RPMI7951 (cell line): ENCODE results near the gene HORMAD2. TPM values are rescaled to one million over a fixed set of nuclear protein-coding genes. Genes with fewer than 3 reads are reported as not detected.
A peak's percentile ranks its signal among the peaks of the same experiment; 100 is the strongest.

Experiments
- DNase-seq: peaks from one replicate; pipeline ENCODE4 v3.0.0-alpha.2; 2012; ENCODE audit warnings: low read depth
- total RNA-seq: library from RNA; depleted of rRNA; stranded (reverse); fragments of >200 nt; shearing (Covaris generic); gene quantifications from 2 replicates; pipeline ENCODE4 v1.2.3, GENCODE V29; 2014; rRNA removed

HORMAD2 gene, protein sequence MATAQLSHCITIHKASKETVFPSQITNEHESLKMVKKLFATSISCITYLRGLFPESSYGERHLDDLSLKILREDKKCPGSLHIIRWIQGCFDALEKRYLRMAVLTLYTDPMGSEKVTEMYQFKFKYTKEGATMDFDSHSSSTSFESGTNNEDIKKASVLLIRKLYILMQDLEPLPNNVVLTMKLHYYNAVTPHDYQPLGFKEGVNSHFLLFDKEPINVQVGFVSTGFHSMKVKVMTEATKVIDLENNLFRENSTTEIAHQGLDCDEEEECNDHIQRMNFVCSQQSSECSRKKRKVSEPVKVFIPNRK
- total RNA-seq: not detected in 2 replicates

DNA sequence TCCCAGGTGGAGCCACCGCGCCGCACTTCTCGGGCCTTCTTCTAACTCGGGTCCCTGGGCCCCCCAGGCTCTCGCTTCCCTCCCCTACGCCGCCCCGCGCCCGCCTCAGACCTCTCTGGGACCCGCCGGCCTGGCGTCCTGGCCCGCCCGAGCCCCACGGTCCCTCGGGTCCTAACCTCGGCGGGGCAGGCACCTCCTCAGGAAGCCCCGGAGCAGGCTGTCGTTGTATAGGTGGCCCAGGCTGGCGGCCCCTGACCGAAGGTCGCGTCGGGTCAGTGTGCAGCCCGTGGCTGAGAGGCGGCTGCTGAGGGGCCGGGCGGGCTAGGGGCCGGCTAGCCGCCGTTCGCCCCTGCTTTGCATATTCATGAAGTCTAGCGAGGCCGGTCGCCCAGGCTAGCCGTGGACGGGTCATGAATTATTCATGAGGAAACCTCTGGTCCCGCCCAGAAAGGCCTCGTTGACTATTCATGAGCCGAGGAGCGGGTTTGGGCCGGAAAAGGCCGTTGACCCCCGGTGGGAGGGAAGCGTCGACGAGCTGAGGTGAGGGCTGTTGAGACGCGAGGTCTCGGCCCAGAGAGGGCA lies at the start of gene HORMAD2:
Gene HORMAD2, plus strand, starts transcription at position 513 of the 582 bp plus-strand sequence. CDS start 13,489 bp downstream, outside the sequence.
- no peak for DNase-seq

DNA sequence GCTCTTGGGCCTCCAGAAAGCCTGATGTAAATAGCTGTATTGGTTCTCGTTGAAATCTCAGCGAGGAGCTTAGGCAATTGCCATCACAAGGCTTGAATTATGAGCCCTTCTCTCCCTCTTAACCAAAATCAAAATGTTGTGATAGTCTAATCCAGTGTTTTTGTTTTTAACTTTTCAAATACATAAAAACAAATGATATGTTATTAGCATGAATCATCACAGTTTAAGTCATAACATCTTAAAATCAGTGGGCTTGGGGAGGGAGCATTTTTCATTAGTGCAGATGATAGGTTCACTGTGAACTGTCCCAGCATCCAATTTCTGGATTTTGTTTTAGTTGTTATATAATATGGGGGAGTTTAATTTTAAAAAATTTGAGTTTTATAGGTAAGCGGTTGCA lies 48.9 kb upstream of the HORMAD2 start:
- no peak for DNase-seq

DNA sequence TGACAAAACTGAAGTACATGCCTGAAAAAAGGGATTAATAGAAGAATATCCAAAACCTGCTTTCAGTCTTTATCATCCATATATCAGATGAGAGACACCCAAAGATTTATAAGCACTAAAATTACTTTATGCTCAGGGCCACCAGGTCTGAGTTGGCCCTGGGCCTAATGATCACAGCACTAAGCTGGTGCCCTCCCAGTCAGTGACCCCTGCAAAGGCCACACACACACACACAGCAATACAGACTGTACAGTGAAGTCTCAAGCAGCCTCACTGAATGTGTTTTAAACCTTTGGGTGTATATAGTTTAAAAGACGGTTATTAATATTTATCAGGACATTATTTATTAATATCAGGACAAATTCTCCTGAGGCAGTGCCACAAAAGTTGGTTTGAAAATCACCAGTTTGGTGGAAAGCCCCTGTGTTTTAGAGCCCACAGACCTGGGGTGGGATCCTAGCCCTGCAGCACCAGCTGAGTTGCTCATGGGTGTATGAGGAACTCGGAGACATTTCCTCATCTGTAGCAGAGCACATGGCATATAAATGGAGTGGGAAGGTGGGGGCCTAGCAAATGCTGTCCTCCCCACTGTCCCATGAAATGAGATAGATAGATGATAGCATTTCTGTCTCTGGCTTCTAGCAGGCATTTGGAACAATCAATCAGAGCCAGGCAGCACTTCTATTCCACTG lies 48.4 kb upstream of the HORMAD2 start:
- no peak for DNase-seq

DNA sequence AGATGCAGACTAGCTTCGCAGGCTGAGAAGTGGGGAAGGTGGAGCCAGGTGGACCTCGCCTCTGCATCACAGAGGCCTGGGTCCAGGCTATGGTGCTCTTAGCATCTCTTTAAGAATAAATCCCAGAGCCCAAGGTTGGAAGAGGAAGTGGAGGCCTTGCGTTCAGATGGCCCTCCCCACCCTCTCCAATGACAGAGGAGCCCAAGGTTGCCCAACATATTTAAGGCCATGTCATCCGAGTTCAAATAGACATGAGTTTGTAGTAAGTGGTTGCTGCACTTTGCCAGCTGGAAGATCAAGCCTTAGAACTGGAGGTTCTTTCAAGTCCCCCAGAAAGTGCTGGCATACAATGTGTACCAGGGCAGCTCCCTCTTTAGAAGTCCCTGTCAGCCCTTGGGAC lies 47.1 kb upstream of the HORMAD2 start:
- no peak for DNase-seq

DNA sequence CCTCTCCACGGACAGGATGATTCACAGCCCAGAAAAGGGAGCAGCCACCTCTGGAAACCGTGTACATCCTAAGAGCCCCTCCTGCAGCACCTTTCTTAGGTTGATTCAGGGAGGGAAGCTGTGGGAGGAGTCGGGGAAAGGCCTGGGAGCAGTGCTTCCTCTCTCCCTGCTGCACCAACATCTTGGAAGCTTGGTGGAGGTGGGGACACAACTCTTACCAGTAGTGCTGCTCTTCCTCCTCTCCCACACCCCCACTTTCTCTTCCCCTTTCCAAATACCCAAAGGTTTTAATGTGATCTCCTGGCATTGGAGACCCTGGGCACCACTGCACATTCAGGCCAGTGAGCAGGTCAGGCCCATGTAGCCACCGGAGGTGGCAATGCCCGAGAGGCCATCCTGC lies 46.4 kb upstream of the HORMAD2 start:
- no peak for DNase-seq

DNA sequence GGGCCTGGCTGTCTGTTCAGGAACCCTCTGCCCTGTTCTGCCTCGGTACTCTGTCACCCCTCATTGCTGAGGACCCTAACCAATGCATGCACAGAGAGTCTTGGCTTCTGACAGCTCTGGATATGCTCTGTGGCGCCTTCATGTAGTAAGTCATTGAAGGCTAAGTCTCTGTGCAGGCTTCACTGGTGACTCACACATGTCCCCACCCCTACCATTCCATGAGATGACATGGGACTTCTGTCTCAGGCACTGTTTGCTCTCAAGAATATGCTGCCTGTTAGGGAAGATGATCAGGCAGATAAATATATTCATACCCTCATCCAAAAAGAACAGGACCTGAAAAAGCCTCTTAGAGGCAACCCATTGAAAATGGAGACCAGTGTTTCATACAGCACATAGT lies 43.6 kb upstream of the HORMAD2 start:
- peak; percentile 8 for DNase-seq

DNA sequence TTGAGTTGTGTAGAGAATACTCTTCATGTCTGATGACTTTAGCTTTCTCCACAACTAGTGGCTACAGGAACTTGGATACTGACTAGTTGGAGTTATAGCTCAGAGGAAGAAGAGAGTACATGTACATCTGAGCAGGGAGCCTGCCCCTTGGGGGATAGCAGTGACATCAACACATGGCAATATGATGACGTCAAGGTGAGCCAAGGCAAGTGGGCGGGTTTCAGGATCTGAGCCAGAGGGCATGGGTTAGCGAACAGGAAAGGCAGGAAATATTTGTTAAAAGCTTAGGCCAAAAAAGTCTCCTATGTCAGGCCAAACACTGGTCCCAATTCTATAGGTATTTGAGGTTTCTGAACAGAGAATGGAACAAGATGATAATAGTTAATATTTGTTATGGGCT lies 42.0 kb upstream of the HORMAD2 start:
- no peak for DNase-seq

DNA sequence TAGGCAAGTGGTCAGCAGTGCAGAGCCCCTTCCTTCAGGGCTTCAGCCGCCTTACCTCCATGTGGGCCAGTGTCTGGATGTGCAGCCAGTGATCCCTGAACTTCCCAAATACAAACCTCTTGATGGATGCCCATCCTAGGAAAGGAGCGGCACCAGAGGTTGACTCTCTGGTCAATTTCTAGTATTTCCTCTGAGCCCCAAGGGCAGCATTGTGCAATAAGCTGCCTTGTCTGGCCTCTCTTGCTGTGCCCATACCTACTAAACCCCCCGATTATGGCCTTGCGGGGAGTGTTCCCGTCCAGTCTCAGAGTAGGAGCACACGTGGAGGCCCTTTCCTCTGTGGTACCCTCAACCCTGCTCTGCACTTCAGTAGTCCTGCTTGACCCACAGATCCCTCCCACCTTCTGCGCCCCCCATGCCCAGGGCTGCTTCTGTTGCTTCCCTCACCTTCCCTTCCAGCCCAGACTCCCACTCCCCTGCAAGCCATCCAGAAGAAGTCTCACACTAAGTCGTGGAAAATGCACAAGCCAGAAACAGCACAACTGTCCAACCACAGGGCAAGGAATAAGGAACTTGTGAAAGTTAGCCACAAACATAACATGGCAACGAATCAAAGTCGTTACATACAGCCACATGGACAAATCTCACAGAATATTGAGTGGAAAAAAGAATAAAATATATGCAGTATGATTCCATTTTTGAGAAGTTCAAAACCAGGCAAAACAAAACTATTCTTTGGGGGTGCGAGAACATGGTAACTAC lies 39.6 kb upstream of the HORMAD2 start:
- DNase-seq: no peak

DNA sequence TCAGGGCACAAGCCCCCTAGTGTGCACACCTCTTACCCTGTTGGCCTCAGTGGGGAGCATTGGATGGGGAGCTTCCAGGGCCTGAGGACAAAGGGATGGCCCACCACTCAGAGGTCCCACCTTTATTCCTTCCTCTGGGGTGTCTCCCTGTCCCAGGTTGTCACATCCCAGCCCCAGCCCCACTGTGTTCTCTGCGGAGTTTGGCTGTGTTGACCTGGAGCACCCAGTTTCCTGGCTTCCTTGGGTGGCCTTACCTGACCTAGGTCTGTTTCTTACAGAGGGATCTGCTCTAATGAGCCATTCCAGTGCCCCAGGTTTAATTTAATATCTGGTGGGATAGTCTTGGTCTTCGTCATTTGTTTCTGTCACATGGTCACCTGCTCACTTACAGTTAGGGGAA lies 38.8 kb upstream of the HORMAD2 start:
- no peak for DNase-seq

DNA sequence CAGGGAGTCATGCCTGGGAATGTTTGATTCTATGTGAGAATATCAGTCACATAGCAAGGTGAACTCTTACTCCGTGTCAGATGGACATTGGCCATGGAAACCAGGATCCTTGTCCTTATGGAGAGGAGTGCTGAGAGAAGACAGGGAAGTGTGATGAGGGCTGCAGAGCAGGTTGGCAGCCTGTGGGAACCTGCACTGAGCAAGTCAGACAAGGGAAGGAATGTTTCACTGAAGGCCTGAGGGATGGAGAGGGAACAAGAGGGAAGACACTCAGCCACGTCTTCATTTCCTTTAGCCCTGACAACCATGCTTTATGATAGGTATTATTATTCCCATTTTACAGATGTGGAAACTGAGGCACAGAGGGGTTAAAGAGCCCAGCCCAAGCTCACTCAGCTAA lies 38.4 kb upstream of the HORMAD2 start:
- no peak for DNase-seq

DNA sequence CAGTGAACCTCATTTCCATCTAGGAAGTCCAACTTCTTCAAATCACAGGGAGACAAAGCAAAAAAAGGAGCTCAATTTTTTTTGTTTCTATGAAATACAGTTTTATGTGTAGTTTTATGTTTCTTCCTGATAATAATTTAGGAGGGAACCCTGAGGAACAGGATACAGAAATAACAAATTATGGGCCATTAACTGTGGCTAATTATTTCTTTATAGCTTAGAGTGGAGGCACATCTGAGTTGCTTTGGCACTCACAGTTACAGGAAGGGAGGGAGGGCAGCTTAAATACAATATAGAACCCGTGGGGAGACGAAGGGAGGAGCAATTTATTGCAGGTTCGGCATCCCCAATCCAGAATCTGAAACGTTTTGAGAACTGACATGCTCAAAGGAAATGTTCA lies 37.1 kb upstream of the HORMAD2 start:
- DNase-seq: no peak

DNA sequence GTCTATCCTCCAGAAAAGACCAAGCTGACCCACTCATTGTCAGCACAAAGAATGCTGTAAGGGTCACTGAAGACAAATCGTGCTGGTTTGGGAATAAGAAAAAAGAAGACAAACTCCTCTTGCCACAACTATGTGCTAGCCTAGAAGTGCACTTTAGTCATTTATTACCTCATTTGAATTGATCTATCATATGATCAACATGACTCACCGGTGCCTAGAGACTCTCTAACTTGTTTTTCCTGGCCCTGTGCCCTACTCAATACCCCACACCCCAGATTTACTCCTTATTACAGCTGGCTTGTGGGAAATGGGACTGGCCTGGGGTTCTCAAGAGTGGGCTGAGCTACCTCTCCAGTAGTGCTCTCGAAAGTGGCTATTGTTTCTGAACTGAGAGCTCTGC lies 35.9 kb upstream of the HORMAD2 start:
- peak; percentile 70 for DNase-seq

DNA sequence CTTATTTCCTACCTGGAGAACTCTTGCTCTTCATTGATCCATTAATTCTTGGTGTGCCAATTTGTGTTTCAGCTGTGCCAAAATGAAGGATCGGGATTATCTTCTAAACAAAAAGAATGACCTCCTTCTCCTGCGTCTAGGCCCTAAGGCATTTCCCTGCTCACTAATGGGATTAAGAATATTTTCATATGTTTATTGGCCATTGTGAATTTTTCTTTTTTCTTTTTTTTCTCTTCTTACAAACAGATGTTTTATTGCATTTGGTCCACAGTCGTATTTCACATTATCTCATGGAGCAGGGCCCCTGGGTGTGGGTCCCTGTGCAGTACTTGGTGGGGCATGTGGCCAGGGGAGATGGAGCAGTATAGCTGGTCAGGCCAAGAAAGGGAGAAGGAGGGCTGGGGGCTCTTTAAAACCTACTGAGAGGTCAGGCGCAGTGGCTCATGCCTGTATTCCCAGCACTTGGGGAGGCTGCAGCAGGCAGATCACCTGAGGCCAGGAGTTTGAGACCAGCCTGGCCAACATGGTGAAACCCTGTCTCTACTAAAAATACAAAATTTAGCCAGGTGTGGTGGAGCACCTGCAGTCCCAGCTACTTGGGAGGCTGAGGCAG lies 35.3 kb upstream of the HORMAD2 start:
- DNase-seq: no peak

DNA sequence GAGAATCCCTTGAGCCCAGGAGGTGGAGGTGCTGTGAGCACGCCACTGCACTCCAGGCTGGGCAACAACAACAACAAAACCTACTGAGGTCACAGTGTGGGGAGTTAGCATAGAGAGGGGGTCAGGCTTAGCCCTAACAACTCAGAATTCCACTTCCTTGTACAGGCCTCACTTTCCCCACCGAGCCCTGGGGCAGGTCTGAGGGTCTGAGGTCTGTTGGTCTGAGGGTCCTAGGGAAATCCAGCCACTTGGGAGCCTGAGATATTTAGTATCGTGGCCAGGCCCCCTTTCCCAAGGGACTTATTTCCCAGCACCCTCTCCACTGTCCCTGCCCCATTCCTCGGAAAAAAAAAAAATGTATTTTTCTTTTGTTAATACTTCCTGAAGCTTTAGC lies 34.8 kb upstream of the HORMAD2 start:
- no peak for DNase-seq

DNA sequence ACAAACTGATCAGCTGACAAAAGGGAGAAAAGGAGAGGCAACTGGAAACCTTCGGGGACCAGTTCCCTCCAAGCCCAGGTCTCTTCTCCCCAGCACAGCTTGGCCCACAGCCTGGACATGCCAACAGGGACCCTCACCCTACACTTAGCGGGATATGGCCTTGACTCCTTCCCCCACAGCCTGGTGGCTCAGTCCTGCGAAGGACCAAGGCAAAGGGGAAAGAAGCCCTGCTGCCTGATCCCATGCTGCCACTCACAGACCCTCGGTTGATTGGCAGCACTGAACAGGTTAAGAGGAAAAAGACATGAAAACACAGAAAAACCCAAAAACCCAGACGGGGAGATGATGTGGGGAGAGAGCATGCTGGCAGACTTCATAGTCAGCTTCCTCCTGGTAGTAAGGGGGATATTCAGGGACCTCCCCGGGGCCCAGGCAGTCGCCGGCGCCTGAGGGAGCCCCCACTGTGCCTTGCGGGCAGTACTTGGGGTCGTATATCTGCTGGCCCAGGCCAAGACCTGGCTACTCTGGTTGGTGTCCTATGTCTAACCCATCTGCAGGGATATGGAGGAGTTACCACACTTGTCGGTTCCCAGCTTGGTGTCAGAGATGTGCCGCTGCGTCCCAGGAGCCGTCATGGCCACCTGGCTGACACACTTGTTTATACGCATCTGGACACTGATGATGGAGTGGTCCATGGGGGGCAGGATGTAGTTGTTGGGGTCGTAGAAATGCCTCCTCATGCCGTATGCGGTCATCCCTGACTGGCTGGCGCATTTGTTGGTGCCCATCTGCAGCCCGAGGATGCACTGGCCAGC lies 34.2 kb upstream of the HORMAD2 start:
- no peak for DNase-seq

DNA sequence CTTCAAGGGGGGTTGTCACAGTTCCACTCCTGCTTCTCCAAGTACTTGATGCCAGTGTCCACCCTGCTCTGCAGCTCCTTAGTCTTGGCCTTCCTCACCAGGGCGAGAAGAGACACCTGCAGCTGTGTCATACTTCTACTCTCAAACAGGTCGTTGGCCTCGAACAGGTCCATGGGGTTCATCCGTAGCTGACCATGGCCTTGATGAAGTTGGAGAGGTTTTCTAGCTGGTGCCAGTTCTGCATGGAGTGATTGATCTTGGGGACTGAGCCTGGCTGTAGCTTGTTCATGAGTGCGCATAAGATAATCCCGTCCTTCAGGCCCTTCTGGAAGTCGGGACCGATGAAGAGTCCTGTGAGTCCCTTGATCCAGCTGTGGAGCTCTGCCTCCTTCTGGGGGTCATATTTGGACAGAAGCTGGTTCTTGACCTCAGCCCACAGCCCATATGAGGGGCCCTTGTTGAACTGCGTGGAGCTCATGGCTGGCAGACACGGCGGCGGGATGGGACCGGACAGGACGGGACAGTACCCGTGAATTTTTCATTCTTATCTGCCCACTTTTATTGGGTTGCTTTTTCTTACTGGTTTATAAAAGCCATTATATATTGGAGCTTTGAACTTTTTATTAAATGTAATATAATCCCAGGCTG lies 33.4 kb upstream of the HORMAD2 start:
- no peak for DNase-seq

DNA sequence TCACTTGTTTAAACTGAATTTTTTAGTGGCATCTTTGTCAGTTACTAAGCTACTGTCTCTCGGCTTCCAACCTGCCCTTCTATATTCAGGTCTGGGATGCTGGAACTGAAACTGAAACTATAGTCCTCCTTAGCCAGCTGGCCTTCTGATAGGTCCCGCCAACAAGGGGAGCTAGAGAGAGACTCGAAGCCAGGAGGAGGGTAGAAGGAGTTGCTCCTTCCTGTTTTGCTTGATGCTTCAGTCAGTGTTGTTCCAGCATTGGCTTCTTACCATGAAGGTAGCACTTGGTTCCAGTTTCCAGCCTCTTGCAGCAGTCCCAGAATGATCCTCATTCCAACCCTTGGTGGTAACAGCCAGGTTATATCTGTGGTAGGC lies 32.9 kb upstream of the HORMAD2 start:
- DNase-seq: peak; percentile 36

DNA sequence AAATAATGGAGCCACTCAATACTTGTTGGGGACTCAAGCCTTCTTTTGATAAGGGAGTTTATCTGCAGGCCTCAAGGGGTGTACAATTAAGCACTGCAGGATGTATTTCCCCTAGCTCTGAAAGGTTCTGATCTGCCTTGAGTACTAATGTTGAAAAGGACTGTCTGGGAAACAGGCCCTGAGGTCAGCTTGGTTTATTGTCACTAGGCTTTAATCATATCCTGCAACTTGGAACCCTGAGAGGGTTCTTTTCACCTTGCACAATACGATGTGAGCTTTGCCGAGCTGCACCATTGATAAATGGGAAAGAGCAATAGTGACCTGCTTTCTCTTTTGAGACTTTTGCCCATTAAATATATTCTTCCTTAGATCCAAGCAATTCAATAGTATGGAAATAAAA lies 31.6 kb upstream of the HORMAD2 start:
- no peak for DNase-seq

DNA sequence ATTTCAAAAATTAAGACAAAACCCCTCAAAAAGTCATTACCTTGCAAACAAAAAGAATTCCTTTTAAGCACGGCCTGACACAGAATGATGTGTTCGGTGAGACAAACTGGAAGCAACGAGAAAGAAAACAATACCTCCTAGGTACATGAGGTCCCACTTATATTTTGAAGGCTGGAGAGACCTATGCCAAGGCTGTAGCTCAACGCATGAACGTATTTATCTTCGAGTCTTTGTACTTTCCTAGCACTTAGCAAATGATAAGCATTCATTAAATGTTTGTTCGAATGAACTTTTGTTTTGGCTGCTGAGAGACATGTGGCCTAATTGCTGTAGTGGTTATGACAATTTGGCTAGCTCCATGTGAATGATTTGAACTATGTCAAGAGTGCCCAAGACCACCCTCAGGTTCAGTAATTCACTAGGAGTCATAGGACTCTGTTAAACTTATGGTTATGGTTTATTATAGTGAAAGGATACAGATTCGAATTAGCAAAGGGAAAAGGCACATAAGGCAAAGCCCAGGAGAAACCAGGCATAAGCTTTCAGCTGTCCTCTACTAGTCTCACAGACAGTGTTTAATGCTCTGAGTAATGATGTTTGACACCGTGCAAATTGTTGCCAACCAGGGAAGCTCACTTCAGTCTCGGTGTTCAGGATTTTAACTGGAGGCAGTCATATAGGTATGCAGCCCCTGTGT lies 26.0 kb upstream of the HORMAD2 start:
- DNase-seq: no peak

DNA sequence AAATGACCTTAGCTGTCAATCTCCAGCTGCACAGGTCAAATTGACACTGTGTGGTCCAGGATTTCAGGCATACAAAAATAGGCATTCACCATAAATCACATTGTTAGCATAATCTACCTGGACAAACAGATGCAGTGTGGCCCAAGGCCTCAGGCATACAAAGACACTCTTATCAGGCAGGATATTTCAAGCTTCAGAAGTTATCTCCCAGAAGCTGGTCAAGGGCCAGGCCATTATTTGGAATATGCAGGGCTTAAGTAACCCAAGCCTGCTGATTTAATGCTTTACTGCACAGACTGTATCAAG lies 25.5 kb upstream of the HORMAD2 start:
- DNase-seq: no peak
